NCI-H1436 treated with DMSO at 0.1 percent for 48 hours (cell line): Measurements from ENCODE around the gene LEPROT.
"Not testable (repeated sequence)": the region's sequence is repeated elsewhere in the genome, so short reads cannot be mapped to it uniquely, and the experiment has no call there.

Experiments
- DNase-seq: peaks from one replicate; lab custom pipeline; 2025; lab: John Stamatoyannopoulos, UW

Gene LEPROT

DNA sequence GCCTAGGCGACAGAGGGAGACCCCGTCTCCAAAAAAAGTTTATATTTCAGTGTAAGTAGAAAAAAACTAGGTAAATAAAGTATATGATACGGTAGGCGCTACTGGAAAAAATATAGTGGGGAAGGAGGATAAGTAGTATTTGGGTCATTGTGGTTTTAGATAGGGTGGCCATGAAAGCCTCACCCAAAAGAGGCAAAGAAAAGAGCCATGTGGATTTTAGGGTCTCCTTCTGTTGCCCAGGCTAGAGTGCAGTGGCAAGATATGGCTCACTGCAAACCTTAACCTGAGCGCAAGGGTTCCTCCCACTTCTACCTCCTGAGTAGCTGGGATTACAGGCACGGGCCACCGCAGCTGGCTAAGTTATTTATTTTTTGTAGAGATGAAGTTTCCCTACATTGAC, 17.1 kb downstream of the LEPROT start:
- no peak for DNase-seq

- no peak for DNase-seq
These were observed 19.9 kb downstream of the LEPROT start for GRCh38 chr1:65440322-65440900.

DNA sequence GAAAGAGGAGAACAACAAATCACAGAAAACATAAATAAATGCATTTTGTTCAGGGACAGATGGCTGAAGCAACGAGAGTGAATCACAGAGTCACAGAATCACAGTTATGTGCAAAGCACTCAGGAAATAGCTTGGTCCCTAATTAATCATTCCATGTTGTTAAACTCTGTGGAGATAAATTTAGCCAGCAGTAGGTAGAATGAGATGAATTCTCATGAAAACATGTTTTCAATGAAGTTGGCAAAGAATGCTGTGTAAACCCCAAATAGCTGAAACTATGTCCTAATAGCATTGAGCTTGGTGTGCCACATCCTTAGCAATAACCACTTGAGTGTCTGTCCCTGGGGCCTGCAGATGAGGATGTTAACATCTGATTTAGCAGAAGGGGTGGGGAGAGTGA, 20.4 kb downstream of the LEPROT start:
- no peak for DNase-seq

- no peak for DNase-seq
These were observed 21.0 kb downstream of the LEPROT start for GRCh38 chr1:65441464-65441863.

DNA sequence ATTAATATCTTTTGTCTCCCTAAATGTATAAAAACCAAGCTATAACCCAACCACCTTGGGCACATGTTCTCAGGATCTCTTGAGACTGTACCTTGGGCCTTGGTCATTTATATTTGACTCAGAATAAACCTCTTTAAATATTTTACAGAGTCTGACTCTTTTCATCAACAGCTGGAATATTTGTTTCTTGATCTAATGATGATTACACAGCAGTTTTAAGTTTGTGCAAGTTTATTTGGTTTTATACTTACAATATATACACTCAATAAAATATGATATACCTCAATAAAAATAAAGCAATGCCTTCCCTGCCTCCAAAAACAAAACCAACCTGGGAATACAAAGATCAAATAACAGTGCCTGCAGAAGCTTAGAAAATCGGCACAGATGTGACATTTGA, 22.0 kb downstream of the LEPROT start:
- DNase-seq, result no peak

DNA sequence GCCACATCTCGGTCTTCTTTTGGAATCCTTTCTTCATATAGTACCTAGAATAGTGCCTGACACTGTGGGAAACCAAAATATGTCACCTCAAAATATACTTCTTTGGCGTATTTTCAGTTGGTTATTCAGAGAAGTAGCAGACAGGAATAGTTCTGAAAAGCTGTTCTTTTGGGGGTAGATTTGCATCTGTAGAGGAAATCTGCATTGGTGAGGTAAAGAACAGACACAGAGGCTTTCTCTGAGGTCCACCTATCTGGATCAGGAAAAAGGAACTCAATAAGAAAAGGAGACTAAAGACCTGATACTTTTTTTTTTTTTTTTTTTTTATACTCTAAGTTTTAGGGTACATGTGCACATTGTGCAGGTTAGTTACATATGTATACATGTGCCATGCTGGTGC, 23.2 kb downstream of the LEPROT start:
- DNase-seq, result no peak

DNA sequence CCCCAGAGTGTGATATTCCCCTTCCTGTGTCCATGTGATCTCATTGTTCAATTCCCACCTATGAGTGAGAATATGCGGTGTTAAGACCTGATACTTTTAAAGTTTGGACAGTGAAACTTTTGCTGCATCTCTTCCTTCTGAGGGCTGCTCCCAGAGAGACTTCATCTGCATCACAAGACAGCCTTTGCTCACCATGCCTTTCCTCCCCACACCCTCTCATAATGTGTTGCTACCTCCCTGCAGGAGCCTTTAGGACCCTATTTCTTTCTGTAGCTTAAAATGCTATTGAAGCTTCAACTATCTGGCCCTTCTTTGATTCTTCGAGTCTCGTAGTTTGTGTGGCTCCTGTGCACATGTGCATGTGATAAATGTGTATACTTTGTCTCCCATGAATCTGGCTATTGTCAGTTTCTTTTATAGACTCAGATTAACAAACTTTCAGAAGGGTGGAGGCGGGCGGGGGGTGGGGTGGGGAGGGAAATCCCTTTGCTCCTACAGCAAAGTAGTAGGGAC, 23.7 kb downstream of the LEPROT start:
- no peak for DNase-seq

DNA sequence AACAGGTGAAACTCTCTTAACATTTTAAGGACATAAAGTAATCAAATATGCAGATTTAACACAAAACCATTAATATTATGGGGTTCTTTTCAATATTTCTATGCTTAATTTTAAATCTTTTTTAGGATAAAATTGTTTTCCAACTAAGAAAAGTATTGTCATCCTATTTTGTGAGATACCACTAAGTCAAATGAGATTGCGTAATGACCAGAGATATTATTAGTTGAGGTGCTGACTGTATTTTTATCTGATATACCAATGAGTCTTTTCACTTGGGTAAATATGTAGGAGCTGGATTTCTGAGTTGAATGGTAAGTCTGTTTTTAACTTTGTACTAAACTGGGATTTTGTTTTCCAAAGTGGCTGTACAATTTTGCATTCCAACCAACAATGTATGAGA, 25.4 kb downstream of the LEPROT start:
- no peak for DNase-seq

DNA sequence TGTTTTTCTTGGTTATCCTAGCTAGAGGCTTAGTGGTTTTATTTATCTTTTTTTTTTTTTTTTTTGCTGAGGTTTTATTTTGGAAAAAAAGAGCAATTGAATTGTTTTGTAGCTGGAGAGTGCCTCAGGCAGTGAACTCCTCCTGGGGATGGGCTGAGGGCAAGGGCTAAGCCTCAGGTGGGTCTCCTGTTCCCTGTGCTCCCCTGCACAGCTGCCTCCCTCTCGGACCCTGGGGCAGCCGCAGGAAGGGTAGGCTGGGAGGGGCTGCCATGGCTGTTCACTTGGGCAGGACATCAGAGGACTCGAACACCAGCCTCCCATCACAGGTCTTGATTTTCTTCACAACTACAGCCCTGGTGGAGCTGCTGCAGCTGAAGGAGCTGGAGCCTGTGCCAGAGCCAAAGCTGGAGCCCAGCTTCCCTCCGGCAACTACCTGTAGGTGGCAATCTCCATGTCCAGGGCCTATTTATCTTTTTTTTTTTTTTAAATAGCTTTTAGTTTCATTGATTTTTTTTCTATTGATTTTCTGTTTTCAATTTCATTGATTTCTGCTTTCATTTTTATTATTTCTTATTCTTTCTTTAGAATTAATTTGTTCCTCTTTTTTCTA, 28.9 kb downstream of the LEPROT start:
- no peak for DNase-seq

DNA sequence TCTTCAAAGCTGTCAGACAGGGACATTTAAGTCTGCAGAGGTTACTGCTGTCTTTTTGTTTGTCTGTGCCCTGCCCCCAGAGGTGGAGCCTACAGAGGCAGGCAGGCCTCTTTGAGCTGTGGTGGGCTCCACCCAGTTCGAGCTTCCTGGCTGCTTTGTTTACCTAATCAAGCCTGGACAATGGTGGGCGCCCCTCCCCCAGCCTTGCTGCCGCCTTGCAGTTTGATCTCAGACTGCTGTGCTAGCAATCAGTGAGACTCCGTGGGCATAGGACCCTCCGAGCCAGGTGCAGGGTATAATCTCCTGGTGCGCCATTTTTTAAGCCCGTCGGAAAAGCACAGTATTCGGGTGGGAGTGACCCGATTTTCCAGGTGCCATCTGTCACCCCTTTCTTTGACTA, 35.2 kb downstream of the LEPROT start:
- DNase-seq, result not testable (repeated sequence)

DNA sequence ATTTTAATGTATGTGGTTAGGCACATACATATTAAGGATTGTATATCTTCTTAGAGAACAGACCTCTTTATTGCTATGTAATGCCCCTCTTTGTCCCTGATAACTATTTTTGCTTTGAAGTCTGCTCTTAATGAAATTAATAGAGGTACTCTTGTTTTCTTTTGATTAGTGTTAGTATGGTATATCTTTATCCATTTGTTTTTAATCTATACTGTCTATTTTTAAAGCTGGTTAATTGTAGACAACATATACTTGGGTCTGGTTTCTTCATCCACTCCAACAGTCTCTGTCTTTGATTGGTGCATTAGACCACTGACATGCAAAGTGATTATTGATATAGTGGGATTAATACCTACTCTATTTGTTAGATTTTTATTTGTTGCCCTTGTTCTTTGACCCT, 36.0 kb downstream of the LEPROT start:
- DNase-seq, result no peak

- DNase-seq, result no peak
These were observed 37.4 kb downstream of the LEPROT start for GRCh38 chr1:65457868-65458267.

DNA sequence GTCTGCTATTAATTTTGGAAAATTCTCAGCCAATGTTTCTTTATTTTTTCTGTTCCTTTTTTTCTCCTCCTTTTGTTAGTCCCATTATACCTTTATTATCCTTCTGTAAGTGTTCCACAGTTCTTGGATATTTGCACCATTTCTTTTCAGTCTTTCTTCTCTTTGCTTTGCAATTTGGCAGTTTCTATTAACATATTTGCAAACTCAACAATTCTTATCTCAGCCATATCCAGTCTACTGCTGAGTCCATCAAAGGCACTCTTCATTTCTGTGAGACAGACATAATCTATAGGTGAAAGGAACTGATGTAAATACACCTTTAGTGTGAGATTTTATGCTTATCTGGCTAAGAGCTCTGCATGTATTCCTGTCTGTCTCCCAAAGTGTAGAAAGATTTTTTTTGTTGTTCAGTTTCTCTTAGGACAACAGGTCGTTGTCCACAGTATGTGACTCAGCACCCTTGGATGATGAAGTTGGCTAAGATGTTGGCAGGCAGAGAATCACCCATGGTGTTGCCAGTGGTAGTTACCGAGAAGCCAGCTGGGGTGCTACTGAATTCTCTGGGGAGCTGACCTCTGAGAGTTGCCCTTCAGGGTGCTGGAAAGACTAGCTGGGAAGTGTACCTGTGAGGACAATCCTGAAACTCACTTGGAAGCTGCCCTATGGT, 38.4 kb downstream of the LEPROT start:
- DNase-seq, result no peak

DNA sequence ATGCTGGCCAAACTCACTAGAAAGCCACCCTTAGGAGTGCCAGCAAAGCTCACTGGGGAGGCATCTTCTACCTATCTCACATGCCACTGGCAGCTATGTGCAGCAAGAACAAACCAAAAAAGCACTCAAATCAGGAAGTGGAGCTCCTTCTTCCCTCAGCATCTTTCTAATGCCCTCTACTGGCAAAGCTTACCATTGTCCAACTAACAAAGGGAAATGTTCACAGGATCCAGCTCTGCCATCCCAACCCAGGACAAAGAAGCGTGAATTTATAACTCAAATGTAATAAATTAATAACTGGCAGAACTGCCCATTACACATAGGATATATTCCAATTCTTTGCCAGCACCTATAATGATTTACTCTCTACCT, 38.9 kb downstream of the LEPROT start:
- no peak for DNase-seq

DNA sequence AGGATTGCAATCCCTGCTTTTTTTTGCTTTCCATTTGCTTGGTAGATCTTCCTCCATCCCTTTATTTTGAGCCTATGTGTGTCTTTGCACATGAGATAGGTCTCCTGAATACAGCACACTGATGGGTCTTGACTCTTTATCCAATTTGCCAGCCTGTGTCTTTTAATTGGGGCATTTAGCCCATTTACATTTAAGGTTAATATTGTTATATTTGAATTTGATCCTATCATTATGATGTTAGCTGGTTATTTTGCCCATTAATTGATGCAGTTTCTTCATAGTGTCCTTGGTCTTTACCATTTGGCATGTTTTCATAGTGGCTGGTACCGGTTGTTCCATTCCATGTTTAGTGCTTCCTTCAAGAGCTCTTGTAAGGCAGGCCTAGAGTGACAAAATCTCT, 45.4 kb downstream of the LEPROT start:
- not testable (repeated sequence) for DNase-seq

- DNase-seq, result no peak
These were observed 47.1 kb downstream of the LEPROT start for GRCh38 chr1:65467536-65467935.

DNA sequence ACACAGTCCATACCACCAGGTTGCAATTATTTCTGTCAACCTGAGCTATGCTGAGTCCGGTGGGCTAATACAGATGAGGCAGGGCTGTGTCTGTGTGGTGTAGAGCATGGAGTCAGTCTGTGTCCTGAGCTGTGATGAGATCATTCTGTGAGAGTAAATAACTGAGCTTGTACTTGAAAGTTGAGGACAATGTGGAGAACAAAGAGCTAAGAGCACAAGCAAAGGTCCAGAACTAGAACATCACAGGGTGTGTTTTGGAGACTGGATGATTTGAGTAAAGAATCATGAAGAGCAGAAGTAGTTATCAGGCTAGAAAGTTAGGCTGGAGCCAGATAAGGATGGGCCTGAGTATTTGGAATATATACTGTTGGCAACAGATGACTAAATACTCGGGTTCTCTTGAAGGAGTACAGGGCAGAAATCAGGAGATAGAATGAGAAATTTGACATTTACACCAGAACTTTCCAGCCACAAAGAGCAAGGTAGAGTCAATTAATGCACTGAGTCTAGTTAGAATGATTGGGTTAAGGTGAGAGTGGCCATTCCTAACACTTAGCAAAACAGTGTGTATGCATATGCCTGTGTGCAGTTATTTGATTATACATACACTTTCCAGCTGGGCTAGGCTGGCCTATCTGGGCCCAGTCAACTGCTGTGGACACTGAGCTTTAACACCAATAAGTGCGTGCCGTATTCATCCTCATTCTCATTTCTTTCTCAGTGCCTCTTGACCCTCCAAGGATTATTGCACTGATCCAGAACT, 48.8 kb downstream of the LEPROT start:
- no peak for DNase-seq

DNA sequence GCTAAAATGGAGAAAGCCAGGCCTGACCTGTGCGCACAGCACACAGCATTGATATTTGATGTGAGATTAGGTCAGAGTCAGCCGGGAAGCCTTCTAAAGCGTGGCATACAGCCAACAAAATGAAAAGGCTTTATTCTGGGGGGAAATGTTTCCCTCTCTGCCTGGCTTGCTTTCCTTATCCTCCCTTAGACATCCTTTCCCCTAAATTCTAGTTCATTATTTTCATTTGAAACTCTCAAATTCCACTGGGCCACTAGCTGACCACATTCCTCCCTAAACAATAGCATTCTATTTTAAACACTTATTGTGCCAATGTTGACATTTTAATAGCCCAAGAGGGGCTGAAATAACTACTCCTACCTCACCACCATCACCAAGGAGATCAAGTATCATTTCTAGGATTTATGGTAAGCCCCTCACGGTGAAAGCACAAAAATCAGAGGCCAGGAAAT, 49.4 kb downstream of the LEPROT start:
- no peak for DNase-seq

DNA sequence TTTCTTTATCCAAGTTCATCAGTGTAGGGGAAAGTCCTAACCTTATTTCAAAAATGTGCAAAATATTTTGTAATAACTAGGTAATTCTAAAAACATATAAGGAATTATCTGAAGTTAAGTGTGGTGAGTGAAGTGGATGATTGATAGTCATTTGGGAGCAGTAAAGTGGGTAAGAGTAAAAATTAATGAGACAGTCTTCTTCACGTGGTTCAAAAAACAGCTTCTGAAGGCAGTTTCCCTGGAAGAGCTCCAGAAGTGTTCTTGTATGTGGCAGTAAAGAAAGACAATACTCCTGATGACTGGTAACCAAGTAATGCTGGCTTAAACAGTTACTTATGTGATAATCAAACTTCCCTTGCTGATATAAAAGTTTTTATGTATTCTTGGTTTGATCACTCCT, 50.3 kb downstream of the LEPROT start:
- DNase-seq, result no peak

GRCh38 chr1:65471213-65471833, 50.9 kb downstream of the LEPROT start:
- DNase-seq, result no peak

DNA sequence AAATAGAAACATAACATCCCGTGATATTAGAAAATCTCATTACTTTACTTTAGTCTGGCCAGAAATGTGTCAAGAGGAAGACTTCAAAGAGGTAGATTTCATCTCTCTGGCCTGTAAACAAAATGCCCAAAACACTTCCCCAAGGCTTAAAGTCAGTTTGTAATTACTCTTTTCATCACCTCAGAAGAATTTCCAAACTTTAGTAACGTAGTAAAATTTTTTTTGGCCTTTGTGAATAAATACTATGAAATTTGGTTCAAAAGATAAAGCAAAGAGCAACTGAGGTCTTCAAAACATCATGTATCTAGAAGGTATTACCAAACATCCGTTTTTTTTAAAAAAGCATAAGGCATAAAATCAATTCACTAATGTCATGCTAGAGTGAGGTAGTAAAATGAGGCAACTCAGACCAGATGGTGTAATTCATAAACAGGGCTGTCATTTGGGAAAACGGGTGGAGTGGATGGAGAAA, 51.4 kb downstream of the LEPROT start:
- no peak for DNase-seq

DNA sequence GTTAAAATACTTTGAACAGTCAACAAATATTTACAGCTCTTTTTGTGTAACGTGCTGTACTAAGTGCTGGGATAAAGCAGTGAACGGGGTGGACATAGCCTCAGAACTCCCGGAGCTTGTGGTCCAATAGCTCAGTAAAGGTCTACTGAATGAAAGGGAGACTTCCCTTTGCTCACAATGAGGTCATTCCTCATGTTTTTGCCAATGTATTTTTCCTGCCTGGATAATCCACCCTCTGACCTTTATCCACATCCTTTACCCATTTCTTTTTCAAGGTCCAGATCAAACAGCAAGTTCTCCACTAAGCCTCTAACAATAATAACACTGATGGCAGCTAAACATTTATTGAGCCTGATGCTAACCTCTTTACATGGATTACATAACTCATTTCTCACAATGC, 55.9 kb downstream of the LEPROT start:
- no peak for DNase-seq
